Measurements from ENCODE around the gene SAMD3. TPM values are rescaled to one million over a fixed set of nuclear protein-coding genes. Genes with fewer than 3 reads are reported as not detected.
"Not testable (repeated sequence)": the region's sequence is repeated elsewhere in the genome, so short reads cannot be mapped to it uniquely, and the experiment has no call there.

The SAMD3 gene
- polyA plus RNA-seq, 3 donors = 0.78 to 0.97 (median 0.96) TPM

DNA sequence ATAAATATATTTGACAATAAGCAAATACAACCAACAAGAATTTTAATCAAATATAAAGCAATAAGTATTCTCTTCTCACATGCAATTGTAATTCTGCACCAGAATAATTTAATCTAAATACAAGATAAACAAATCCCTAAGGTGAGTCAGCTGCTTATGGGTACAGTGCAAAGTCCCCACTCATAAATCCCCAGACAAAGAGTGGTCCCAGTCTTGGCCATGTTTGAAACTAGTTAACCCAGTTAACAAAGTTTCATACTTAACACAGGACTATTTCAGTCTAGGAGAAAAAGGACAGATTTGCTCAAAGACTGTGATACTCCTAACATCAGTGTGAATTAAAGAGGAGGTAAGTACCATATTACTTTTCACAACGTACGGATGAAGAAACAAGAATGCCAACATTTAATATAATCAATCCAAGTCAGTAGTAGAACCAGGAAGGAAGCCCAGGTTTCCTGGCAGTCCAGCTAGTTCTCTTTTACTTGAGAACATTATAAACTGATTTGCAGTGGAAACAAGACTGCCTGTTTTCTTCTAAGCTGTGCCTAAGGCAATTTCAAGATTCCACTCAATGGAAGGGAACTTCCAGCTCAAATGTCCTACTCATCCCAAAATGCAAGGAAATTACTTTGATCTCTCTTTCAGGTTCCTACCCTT lies 10.4 kb downstream of the SAMD3 start:
- DNase-seq (ENCODE audit: low read depth in 3 of 3, low spot score in 2 of 3) = no peak

DNA sequence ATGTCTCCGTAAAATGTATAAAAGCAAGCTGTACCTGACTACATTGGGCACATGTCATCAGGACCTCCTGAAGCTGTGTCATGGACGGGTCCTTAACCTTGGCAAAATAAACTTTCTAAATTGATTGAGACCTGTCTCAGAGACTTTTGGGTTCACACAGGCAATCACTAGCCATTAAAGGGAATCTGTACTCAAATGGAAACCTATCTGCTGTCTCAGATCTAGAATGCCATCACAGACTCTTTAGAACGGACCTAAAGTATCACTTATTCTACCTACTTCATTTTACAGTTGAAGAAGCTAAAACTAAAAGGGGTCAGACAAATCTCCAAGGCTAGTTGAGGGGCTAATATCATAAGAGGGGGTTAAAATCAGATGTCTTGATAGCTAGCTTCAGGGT lies 11.1 kb downstream of the SAMD3 start:
- no peak for DNase-seq (ENCODE audit: low read depth in 3 of 3, low spot score in 2 of 3)

DNA sequence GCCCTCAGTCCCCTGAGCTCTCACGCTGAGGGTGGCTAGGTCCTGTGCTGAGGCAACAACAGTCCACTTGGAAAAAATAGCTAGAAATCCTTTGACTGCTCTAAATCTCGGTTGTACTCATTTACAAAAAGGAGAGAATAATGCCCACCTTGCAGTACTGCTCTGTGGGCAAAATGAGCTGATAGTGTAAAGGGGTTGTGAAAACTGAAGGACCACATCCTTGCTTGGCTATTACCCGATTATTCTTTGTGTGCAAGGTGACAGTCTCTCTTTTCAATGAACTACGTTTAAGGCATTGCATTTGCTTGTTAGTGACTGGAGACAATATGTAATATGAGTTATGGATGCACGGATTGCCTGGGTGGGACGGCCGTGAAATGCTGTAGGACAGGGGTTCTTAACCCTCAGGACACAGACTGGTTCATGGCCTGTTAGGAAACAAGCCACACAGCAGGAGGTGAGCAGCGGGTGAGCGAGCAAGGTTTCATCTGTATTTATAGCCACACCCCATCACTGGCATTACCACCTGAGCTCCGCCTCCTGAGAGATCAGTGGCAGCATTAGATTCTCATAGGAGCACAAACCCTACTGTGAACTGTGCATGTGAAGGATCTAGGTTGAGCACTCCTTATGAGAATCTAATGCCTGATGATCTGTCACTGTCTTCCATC lies 14.6 kb downstream of the SAMD3 start:
- no peak for DNase-seq (ENCODE audit: low read depth in 3 of 3, low spot score in 2 of 3)

DNA sequence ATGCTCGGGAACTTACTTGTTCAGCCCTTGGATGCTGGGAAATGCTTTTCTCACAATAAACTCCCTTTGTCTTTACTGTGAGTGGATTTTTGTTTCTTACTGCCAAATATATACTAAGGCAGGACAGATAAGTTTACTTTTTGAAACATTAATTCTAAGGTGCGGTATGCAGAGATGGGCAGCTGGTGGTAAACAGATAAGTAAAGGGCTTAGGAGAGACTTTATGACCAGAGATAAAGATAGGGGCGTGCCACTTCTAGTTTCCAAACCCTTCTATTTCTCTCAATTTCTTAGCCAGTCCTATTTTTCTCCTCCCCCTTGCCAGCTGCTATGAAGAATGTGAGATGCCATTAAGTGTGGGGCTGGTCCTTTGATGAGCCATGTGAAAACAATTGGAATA lies 16.3 kb downstream of the SAMD3 start:
- DNase-seq (ENCODE audit: low read depth in 3 of 3, low spot score in 2 of 3) = no peak

DNA sequence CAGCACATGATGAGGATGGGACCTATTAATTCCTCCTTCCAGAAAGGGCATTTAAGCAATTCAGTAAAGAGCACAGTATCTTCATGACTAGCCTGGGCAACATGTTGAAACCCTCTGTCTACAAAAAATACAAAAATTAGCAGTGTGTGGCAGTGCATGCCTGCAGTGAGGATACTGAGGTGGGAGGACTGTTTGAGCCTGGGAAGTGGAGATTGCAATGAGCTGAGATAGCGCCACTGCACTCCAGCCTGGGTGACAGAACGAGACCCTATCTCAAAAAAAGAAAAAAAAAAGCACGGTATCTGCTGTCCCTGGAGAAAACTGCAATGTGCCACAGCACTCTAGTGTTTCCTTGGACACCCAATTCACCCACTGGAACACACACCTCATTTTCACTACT lies 18.4 kb downstream of the SAMD3 start:
- DNase-seq (ENCODE audit: low read depth in 3 of 3, low spot score in 2 of 3) = no peak

DNA sequence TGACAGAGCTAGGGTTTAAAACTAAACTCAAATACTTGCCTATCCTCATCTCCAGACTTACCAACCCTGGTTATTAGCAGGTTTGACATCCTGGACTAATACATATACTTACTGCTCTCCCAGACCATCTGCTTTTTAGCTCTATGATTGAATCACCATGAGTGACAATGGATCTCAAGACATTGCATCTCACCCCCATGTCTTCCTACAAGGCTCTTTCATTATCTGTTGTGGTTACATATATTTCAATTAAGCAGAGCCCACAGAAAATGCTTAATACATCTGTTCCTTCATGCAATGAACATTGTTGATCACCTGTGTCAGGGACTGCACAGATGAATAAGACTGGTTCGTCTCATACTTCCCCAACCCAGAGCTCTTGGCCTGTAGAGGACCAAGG lies 19.4 kb downstream of the SAMD3 start:
- no peak for DNase-seq (ENCODE audit: low read depth in 3 of 3, low spot score in 2 of 3)

DNA sequence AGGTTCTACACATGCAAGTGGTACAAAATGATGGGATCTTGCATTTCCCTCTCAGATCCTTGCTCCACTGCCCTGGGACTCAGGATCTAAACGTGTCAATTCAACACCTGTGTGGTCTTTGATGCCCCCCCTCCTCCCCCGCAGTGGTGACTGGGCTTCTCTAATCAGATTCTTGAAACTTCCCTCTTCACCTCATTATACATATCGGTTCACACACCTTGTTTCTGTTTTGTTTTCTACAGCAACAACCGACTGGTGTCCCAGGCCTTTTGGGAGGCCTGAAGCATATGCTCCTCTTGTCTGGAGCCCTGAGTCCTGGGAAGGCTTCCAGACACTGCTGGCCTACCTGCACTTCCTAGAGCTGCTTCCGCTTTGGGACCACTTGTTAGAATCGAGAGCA lies 20.0 kb downstream of the SAMD3 start:
- DNase-seq (ENCODE audit: low read depth in 3 of 3, low spot score in 2 of 3) = no peak

DNA sequence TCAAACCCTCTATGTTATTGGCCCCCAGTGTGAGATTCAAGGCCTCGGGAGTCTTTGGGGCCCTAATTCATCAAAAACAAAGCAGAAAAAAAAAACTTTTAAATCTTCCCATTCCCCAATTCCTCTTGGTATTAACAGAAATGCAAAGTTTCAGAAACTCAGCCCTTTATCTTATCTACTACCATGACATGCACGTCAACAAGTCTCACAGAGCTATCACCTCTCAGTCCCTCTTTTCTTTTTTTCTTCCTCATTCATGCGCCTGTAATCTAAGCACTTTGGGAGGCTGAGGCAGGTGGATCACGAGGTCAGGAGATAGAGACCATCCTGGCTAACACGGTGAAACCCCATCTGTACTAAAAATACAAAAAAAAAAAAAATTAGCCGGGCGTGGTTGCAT lies 22.7 kb downstream of the SAMD3 start:
- DNase-seq (ENCODE audit: low read depth in 3 of 3, low spot score in 2 of 3) = no peak

DNA sequence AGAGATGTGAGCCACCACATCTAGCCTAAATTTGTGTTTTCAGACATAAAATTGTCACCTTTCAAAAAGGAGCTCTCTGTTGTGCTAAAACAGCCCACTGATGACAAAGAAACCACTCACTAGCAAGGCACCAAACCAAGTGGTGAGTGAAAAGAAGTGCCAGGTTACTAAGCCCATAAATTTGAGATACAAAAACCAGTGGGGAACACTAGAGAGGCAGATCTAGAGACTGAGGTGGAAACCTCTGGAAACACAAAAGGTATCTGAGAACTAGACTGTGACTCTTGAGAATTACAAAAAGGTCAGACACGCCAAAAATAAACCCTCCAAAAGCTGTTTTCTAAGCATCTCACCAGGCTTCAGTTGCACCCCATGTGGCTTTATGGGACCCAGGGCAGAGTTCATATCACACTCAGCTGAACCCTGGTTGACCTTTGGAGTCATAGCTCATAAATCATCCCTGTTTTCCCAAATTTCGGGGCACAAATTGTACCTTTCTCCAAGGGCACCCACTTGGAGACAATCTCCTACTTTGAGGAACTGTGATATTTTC lies 24.2 kb downstream of the SAMD3 start:
- no peak for DNase-seq (ENCODE audit: low read depth in 3 of 3, low spot score in 2 of 3)

DNA sequence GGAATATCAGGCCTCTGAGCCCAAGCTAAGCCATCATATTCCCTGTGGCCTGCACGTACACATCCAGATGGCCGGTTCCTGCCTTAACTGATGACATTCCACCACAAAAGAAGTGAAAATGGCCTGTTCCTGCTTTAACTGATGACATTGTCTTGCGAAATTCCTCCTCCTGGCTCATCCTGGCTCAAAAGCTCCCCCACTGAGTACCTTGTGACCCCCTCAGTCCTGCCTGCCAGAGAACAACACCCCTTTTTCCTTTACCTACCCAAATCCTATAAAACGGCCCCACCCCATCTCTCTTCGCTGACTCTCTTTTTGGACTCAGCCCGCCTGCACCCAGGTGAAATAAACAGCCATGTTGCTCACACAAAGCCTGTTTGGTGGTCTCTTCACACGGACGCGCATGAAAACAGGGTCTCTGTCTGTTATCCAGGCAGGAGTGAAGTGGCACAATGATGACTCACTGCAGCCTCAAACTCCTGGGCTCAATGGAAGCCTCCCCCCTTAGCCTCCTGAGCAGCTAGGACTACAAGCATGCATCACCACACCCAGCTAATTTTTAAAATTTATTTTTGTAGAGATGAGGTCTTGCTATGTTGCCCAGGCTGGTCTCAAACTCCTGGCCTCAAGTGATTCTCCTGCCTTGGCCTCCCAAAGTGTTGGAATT lies 24.8 kb downstream of the SAMD3 start:
- not testable (repeated sequence) for DNase-seq (ENCODE audit: low read depth in 3 of 3, low spot score in 2 of 3)

DNA sequence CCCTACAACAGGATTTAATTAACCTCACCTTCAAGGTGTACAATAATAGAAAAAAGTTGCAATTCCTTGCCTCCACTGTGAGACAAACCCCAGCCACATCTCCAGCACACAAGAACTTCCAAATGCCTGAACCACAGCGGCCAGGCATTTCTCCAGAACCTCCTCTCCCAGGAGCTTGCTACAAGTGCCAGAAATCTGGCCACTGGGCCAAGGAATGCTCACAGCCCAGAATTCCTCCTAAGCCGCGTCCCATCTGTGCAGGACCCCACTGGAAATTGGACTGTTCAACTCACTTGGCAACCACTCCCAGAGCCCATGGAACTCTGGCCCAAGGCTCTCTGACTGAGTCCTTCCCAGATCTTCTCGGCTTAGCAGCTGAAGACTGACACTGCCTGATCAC lies 28.3 kb downstream of the SAMD3 start:
- DNase-seq (ENCODE audit: low read depth in 3 of 3, low spot score in 2 of 3) = not testable (repeated sequence)

DNA sequence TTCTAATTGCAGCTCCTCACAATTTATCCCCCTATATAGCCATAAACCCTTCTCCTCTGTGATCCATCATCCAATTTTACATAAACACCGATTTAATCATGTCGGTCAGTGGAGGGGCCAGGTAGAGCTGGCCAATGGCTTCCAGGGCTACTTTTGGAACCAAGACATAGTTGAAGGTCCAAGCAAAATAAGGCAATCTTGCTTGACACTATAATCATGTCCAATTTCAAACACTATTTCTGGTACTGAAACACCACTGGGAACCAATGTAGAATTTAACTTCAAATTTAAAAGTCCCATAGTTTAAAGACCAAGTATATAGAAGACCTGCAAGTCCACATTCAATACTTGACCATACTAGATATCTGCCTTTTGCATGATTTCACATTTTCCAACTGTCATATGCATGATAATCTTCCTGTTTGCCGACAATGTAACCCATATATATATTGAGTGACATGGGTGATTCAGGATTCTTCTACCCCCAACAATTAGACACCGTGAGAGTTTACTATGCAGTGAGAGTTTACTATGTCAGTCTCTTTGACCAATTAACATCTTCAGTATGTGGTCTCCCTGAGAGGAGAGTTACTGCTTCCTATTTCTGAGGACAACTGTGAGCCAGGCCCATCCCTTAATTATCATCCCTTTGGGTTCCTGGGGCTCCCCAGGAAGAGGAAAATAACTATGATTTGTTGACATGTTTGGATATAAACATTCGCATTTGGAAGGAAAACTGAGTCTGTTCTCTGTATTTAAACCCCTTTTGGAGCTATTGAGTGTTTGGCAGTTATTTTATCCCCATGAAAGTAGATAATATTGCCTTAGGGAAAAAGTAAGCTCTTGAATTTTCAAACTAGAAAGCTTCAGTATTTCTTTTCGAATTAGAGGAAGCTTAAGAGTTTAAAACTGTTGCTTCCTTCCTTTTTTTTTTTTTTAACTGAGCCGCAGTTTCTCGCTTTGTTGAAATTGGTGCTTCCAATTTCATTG lies 31.8 kb downstream of the SAMD3 start:
- no peak for DNase-seq (ENCODE audit: low read depth in 3 of 3, low spot score in 2 of 3)

DNA sequence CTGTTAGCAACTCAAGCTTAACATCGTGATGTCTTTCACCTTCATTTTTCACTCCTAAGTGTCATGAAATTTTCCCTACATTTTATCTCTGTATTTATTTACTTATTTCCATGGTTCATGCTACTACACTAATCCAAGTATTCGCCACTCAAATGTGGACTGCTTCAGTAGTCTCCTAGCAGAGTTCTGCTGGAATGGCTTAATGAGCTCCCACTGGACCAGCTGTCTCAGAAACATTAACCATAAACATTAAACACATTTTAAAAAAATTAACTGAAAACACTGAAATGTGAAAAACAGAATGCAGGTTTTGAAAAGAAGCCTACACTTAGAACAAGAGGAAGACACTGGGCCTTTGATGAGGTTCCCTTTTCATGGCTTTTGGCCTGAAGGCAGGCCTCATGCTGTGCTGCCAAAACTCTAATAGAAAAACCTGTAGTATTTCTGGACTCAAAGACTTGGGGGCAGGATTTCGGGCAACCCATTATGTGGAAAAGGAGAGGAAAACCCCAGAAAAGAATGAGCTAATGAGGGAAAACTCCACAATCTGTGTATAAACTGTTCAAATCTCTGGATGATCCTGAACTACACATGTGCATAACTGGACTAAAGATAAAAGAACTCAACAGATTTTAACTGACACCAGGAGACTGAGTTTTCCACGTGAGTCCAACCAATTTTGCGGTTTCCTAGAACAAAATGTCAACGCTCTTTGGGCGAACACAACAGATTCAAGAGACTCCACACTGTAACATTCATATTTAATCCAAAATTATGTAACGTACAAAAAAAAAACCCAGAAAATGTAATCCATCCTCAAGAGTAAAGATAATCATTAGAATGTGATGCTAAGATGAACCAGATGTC lies 33.0 kb downstream of the SAMD3 start:
- DNase-seq (ENCODE audit: low read depth in 3 of 3, low spot score in 2 of 3) = no peak

DNA sequence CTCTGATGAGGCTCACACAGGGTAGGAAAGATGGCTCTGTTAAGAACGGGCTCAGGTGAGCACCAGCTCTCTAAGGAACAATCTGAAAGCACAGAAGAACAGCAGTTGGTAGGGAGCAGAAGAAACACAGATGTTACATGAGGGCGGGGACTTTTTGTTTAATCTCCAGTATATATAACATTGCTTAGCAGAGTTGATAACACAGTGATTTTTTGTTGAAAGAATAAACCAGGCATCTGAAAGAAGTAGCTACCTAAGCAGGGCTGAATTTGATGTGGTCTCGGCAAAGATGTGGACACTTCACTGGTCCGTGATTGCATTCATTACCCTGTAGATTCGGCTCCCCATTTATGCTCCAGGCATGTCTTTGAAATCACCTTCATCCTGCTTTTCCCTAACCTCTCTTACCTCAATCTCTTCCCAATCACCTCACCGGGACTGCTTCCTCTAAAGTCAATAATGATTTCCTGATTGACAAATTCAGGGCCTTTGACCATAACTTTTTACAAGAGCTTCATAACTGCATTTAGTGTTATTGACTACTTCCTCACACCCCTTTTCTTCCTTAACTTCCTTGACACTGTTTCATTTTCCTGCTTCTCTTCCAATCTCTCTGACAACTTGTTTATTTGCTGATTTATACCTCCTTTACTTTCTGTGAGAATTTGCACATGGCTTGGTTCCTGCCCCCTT lies 34.4 kb downstream of the SAMD3 start:
- DNase-seq (ENCODE audit: low read depth in 3 of 3, low spot score in 2 of 3) = no peak

DNA sequence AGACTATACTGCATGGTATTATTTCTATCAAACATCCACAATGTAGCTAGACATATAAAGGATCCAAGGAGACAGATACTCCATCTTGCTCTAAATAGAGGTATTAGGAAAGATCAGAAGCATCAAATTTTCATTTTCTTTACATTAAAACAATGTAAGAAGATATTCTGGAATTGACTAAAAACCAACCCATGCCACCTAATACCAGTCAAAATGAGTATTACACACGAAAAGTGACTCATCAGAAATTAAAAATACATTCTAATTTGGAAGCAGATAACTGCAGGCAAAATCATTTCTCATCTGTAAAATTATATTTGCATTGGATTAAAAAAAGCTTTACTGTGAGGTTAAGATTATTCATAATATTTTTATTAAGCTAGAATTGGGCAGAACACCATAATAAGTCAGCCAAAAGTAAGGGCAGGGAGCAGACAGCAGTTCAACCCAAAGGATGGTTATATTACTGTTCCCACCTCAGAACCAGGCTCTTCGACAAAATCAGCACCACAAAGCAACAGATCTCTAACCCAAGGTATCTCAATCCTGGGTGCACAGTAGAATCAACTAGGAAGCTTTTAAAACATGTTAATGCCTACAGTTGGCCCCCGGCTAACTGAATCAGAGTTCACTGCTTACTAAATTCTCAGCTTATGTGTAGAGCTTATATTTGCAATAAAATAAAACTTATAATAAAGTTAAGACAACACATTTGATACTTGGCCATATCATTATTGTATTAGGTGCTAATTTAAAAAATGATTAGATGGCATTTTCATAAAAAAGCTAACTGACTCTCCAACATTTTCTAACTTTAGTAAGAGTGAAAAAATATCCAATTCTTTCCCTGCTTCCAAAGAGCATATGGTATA lies 35.2 kb downstream of the SAMD3 start:
- DNase-seq (ENCODE audit: low read depth in 3 of 3, low spot score in 2 of 3) = no peak

DNA sequence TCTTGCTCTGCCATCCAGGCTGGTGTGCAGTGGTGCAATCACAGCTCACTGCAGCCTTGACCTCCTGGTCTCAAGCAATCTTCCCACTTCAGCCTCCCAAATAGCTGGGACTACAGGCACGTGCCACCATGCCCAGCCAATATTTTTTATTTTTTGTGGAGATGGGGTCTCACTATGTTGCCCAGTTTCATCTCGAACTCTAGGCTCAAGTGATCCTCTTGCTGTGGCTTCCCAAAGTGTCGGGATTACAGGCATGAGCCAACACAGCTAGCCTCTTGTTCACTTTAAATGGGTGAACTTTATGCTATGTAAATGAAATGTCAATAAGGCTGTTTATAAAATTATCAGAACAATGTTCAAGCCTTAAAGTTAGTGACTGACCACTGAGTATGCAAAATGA lies 37.1 kb downstream of the SAMD3 start:
- no peak for DNase-seq (ENCODE audit: low read depth in 3 of 3, low spot score in 2 of 3)

DNA sequence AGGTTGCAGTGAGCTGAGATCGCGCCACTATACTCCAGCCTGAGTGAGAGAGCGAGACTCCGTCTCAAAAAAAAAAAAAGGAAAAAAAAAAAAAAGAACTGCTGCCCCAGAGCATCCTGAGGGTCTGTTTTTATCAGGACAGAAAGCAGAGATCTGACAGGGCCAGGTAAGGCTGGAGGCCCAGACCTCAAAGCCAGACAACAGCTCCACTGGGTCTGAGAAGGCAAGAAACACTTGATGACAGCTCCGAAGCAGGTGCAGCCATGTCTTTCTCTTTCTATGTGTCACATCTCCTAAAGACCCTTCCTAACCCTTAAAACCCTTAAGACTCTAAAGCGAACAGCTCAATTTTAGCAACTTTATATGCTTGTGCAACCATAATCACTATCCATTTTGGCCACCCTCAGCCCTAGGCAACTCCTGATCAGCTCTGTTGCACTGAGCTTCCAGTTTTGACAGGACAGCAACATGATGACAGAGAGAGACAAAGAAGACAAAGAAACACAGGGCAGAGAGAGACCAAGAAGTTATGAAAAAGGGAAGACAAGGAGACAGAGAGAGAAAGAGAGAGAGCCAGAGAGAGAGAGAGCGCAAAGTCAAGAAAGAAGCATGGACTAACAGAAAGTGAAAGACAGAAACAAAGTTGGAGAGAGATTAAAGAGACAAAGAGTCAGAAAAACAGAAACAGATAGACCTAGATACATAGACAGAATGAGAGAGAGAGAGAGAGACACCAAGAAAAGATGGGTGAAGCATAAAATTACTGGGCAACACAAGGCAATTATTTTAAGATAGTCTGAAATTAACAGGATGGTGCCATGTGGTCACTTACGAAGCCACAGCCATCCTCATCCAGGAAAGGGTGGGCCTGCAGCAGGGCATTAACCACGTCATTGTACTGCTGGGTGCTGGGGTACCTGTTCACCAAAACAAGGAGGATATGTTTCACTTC lies 39.2 kb downstream of the SAMD3 start:
- DNase-seq (ENCODE audit: low read depth in 3 of 3, low spot score in 2 of 3) = no peak

Measured in right renal cortex interstitium (tissue), 3 donors.